Astrocyte (in vitro differentiated cells and primary cell): ENCODE data around the gene ETV5.

ENCODE experiments used
- CTCF ChIP-seq: IDR thresholded peaks from 2 replicates; pipeline ENCODE4 v1.5.1; 2011; ENCODE audit warnings: low read depth, mild to moderate bottlenecking, inconsistent platforms, low read length, moderate library complexity; ENCODE audit not compliant: insufficient read depth
- EZH2 ChIP-seq: IDR thresholded peaks from 2 replicates; pipeline ENCODE4 v1.6.1; 2012; ENCODE audit warnings: mild to moderate bottlenecking, low read length, inconsistent platforms; ENCODE audit not compliant: insufficient read depth

- TF ChIP-seq CTCF = no peak
- TF ChIP-seq EZH2 = no peak
Observed at GRCh38 chr3:186012137-186012536, 96.8 kb downstream of the ETV5 start.
